HPDE6-E6E7 (cell line): ENCODE results near the gene CDK5R1.

Experiments
- DNase-seq: peaks from one replicate; pipeline ENCODE4 v3.0.0; 2011; ENCODE audit warnings: missing footprints; ENCODE audit errors: extremely low spot score

CDK5R1 gene

DNA sequence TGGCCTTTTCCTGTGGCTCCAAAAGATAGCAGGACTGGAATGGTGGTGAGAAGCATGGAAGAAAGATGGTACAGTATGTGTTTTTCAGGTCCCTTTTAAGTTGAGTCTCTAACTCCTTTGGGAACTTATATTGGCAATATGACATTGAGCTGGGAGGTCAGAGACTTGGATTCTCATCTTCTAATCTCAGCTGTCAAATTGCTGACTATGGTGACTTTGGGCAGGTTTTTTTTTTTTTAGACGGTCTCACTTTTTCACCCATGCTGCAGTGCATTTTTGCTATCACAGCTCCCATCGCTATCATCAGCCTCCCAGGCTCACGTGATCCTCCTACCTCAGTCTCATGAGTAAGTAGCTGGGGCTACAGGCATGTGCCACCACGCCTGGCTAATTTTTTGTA is 15.1 kb upstream of the CDK5R1 start:
- DNase-seq = no peak

DNA sequence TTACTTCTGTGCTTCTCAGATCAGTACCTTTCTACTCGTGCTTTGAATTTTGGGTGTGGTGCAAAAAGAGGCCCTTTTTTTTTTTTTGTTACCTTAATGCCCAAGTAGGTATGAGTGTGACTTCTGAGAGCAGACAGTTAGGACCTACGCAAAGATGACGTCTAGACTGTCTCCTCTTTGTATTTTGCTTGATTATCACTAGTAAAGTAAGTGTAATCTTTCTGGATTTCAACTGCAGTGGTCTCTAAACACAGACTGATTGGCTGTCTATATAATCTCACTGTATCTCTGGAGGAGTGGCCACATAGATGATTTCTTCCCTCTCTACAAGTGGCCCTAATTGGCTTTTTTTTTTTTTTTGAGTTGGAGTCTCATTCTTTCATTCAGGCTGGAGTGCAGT is 11.5 kb upstream of the CDK5R1 start:
- DNase-seq = no peak

DNA sequence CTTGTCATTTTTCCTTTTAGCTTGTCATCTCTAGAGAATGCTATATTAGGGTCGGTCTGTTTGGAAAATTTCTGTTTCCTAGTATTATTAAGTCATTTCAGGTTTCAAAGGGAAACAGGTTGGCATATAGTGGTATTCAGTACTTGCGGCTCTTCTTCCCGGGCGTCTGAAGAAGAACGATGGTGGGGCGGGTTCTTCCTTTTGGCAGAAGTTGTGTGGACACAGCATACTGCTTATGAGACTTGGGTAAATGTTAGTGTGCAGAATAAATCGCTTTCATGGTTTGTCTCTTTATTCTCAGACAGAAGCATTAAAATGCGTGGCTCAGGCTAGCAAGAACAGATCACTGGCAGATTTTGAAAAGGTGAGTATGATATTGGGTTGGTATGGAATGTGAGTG is 9.6 kb upstream of the CDK5R1 start:
- DNase-seq = no peak

DNA sequence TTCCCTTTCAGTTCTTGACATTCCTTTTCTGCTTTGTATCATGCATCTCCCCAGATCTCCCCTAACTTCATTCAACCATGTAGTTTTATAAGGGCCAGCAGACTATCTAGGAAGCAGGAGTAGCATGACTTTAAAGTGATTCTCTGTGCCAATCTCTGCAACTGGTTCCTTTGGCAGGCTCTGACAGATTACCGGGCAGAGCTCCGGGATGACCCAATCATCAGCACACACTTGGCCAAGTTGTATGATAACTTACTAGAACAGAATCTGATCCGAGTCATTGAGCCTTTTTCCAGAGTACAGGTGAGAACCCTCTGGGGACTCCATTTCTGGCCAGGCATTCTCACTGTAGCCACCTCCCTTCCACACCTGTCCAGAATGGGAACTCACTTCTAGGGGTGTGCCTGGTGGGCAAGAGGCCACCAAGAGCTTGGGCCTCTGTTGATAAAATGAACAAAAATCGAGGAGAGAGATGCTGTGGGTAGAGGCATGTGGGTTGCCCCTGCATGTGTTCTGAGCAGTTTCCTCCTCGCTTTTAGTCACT is 7.6 kb upstream of the CDK5R1 start:
- DNase-seq = no peak

DNA sequence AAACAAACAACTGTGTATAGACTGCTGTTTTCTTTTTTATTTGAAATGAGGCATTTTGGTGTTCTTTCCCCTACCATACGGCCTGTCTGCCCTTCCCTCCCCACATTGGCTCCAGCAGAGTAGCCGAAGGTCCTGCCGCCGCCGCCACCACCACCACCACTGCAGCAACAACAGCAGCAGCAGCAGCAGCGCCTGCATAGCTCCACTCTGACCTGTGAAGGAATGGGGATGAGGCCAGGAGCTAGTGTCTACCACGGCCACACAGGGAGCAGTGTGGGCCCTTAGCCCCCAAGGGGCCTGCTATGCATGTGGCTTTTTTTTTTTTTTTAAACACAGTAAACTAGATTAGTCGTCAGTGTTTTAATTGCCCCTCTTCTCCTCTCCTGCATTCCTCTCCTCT is 5.6 kb upstream of the CDK5R1 start:
- no peak for DNase-seq

DNA sequence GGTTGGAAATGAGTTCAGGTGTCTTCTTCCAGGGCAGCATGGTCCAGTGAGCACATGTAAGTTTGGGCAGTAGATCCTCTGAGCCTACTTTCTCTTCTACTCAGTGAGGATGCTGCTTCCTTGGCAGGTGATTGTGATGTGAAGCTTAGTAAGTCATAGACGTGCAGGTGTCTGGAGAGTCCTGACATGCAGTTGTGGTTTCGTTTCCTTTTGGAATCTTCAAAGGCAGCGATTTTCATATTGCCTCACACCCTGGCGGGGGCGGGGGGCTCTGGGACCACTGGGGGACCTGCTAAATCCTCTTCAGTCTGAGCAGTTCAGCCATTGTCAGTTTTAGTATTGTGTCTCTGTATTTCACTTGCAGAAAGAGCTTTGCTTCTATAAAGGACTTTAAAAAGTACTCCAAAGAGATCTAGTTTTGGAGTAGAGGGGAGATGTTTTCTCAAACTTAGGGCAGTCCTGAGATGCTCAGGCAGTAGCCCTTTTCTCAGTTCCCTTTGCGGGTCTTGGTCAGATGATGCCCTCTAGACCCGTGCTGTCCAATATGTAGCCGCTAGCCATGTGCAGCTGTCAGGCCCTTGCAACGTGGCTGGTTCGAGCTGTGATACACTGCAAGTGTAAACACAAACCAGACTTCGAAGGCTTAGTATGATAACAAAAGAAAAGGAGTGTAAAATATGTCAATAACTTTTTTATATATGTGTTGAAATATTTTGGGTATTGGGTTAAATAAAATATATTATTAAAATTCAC is 4.0 kb upstream of the CDK5R1 start:
- DNase-seq = no peak

DNA sequence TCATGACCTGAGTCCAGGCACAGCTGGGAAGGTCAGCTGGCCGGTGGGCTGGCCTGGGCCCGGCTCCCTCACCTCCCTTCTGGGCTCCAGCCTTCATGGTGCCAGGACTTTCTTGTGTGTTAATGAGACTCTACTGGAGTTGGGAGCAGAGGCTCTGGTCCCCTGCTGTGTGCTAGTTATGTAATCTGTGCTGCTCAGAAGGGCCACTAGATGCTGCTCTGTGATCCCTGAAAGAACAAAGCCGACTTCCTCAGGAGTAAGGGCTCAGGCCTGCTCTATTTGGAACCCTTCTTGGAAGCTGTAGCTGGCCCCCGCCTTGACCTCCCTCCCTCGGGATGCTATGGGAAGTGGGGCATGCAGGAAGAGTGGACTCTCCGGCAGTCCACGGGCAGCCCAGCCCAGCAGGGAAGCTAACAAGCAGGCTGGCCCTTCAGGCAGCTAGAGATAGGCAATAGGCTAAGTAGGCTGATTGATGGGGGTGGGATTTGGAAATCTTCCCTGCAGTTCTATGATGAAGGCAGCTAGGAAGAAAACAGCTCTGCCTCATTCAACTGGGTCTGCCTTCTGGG is 3.3 kb upstream of the CDK5R1 start:
- peak; percentile 69 for DNase-seq

DNA sequence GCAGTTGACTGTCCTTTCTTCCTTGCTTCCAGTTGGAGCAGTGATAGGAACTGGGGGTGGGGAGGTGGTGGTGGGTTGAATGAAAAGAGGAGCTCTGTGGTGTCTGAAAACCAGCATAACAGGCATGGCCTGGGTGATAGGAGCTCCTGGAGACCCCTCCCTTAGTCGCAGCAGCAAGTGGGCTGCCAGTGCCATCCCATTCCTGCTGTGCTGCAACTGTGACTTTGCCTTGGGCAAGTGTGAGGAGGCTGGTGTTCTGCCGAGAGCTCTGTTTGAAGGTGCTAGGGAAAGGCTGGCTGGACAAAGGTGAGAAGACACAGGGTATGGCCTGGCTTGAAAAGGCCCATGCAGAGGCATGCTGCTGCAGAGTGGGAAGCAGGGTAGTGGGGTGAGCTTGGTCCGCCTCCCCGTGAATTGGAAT is 2.7 kb upstream of the CDK5R1 start:
- no peak for DNase-seq

DNA sequence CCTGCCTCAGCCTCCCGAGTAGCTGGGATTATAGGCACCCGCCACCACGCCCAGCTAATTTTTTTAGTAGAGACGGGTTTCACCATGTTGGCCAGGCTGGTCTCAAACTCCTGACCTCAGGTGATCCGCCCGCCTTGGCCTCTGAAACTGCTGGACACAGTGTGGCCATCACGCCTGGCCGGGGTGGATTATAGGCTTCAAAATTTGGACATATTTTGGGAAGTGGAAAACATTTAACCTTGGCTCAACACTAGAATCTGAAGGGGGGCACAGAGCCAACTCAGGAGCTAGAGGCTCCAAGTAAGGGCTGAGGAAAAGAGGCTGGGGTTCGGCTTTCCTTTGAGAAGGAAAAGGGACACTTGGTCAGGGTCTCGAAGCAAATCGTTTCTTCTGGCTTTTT is 2.2 kb upstream of the CDK5R1 start:
- no peak for DNase-seq

DNA sequence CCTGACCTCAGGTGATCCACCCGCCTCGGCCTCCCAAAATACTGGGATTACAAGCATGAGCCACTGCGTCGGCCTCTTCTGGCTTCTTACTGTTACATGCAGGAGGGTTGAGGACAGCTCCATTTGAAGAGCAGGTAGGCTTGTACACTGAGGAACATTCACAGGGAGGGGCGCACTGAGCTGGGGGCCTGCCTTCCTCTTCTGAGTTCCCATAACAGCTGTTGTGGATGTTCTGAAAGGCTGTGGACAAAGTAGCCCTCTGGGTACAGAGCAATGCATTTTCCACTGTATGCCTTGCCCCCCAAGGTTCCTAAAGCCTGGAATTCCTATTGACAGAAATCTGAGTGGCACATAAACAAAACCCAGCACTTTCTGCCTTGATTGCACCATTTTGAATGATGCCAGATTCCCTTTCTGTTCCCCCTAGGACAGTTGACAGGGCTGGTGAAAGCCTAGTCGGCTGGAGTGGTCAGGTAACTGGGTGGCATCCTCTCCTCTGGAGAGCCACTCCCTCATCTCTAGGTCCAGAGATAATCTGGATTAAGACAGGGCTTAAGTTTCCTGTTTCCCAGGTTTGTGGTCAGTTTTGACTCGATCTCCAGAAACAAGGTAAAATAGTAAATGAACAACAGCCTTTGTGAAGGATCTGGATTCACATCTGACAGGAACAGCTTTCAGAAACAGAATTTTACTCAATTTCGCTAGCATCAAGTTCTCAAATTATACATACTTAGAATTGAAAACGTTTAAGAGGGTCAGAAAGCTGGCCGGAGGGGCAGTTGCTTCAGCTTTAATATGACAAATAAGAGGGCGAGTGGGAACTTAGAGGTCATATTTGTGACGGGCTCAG is 1.3 kb upstream of the CDK5R1 start:
- no peak for DNase-seq

DNA sequence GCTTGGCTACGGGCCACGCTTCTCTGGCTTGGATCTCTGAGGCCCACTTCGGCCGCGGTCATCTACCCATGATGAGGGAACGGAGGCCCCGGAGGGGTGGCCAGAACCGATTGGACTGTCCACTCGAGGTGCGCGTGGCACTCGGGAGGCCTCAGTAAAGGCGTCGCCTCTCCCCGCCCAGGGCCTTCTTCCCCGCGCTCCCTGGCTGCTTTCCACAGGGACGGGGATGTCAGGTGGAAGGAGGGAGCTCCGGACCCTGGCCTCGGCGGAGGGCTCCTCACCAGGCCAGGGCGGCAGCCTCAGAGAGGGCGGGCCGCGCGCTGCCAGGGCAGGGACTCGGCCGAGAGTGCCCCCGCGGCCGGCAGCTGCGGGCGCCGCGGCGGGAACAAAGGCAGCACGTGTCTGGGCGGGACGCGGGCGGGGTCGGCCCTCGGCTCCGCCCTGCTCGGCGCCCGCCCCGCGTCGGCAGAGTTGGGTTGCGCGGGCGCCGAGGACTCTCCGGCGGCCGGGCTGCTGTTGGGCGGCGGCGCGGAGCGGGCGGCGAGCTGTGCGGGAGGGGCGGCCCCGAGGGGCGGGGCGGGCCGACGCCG is 587 bp upstream of the CDK5R1 start:
- peak; percentile 70 for DNase-seq

DNA sequence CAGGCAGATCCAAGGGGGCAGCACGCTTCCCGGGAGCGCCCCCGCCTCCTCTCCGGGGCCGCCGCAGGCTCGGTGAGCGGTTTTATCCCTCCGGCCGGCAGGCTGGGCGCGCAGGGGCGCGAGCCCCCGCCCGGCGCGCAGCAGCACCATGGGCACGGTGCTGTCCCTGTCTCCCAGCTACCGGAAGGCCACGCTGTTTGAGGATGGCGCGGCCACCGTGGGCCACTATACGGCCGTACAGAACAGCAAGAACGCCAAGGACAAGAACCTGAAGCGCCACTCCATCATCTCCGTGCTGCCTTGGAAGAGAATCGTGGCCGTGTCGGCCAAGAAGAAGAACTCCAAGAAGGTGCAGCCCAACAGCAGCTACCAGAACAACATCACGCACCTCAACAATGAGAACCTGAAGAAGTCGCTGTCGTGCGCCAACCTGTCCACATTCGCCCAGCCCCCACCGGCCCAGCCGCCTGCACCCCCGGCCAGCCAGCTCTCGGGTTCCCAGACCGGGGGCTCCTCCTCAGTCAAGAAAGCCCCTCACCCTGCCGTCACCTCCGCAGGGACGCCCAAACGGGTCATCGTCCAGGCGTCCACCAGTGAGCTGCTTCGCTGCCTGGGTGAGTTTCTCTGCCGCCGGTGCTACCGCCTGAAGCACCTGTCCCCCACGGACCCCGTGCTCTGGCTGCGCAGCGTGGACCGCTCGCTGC is 832 bp downstream of the CDK5R1 start:
- no peak for DNase-seq

DNA sequence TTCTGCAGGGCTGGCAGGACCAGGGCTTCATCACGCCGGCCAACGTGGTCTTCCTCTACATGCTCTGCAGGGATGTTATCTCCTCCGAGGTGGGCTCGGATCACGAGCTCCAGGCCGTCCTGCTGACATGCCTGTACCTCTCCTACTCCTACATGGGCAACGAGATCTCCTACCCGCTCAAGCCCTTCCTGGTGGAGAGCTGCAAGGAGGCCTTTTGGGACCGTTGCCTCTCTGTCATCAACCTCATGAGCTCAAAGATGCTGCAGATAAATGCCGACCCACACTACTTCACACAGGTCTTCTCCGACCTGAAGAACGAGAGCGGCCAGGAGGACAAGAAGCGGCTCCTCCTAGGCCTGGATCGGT is 1.4 kb downstream of the CDK5R1 start:
- no peak for DNase-seq

DNA sequence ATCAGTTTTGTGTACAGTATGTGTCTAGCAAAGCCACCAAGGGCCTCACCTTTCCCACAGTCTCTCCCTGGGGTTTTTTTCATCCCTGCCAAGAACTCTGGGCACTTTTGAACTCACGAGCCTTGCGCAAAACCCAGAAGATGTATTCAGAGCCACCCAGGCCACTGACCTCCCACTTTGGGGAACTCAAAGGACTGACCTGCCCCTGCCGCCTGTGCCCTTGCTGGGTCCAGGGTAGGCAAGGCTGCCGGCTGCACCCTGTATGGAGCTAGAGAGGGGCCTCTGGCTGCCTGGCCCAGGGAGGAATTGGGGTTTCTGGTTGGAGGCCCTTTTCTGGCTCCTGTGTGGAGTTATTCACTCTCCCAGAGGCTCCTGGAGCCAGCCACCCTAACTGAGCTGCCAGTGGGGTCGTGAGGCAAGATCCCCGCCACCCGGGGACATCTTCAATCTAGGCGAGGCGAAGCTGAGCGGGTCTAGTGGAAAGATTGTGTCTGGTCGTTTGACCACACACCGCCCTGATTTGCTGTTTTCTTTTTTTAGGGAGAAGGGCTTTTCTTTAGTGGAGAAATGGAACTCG is 1.9 kb downstream of the CDK5R1 start:
- no peak for DNase-seq

DNA sequence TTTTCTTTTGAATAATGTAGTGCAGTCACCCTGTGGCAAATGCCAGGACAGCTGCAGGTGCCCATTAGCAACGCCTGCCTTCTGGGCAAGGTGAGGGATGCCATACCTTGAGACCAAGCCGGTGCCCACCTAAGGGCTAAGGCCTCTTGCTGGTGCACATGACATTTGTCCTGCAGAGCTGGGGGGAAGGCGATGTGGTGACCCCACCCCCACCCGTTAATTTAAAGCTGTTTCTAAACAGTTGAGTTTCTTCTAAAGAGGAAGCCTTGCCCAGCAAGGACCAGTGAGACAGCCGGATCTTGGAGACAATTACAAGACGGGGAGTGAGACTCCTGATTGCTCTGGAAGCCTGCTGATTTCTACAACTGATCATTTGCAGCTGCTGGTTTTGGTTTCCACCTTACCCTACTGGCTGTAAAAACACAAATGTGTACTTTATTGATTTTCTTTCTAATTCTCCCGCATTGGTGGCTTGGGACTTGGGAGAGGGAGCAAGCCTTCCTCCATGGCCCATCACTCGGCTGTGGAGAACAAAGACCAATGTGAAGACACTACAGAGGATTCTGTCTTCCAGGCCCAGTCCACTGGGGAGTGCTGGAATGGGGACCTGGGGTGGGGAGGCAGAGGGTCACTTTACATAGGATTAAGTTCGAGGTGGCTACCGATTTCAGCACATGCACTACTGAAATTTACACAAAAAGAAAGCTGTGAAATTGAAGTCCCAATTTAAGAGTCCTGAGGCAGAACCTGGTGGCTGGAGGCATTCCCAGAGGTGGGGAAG is 2.7 kb downstream of the CDK5R1 start:
- DNase-seq = no peak

DNA sequence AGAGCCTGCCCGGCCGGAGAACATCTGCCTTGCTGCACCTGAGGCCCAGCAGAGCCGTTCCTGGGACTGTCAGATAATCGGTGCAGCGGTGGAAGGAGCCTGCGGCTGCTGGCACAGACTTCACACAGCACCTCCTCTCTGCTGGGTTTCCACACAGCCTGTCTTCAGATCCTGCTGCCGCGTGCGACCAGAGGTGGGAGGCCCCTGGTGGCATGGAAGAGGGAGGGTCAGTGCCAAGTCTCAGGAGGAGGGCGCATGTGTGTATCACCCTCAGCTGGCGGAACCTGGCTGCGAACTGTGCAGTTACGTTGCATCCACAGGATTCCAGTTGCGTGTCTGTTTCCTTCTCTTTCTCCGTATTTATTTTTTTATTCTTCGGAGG is 3.3 kb downstream of the CDK5R1 start:
- no peak for DNase-seq

DNA sequence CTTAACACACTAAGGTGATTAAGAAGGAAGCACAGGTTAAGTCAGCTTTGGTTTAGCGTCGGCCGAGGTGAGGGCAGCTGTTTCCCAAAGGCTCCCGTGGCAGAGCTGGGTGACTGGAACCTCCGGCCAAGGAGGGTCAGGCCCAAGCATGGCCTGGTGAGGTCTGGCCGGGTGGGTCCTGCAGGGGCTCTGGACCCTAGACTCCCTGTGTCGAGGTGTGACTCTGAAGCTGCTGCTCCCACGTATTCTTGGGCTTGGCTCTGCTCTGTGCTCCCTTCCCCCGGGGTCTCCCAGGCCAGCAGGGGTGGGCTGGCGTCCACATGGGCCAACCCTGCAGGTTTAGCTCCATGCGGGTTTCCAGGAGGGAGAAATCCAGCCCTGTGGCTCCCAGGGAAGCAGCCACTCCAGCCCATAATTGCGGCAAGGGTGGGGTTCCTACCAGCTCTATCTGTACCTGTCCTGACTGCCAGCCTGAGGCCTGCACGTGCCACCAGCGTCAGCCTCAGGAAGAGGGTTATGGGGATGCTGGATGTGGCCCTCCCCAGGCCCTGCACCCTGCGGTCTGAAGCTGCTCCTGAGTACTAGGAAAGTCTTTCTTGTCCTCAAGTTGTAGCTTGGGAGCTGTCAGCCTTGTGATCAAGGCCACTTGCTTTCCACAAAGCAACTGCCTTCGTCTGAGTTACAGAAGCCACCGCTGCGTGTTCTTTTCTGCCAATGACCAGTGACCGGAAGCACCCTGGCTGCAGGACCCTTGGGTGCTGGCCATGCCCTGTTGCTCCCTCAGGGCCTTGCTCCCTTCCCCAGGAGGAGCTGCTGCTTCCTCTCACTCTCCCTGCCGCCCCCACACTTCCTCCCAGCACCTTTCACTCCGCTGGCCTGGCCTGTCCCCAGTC is 4.8 kb downstream of the CDK5R1 start:
- no peak for DNase-seq

DNA sequence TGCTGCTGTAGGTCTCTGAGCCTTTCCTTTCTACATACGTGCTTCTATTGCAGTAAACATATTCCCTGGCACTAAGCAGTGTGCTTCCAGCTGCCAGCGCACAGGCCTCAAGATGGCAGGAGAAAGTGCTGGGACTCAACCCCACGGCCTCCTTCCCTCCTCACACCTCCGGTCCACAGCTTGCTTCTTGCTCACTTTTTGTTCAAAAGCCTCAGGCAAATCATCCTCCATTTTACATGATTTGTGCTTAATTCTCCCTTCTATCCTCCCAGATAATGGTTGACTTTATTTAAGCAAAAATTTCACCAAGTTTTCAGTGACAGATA is 5.4 kb downstream of the CDK5R1 start:
- DNase-seq = no peak

DNA sequence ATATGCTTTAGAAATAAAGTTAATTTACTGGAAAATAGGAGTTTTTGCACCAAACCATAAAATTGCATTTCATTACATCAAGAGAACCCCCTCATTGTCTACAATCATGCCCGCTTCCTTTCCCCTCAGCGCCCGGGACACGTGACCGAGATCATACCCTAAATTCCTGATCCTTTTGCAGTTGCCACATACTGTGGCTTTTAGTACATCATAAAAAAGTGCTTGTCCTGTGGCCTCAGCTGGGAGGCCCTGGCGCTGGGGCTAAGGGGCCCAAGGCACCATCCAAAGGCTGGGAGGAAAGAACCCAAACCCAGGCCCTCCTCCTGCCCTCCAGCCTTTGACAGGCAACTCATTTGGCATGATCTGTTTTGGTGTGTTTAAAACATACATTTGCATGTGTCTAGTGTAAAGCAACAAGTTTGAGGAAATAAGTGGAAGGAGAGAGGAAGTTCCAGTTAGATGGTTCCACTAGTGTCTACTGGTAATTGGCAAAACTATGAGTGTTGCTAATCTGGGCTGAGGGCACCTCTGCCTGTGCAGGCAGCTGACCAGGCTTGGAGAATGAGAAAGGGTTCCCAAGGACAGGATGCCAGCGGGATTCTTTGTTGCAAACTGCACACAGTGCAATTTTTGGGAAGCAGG is 6.0 kb downstream of the CDK5R1 start:
- DNase-seq = no peak
